NCI-H748 treated with DMSO at 0.1 percent for 48 hours (cell line): ENCODE results near the gene SPATA4.
"Not testable (repeated sequence)": the region's sequence is repeated elsewhere in the genome, so short reads cannot be mapped to it uniquely, and the experiment has no call there.

Source experiments
- DNase-seq: peaks from one replicate; lab custom pipeline; 2025; lab: John Stamatoyannopoulos, UW

SPATA4 gene

DNA sequence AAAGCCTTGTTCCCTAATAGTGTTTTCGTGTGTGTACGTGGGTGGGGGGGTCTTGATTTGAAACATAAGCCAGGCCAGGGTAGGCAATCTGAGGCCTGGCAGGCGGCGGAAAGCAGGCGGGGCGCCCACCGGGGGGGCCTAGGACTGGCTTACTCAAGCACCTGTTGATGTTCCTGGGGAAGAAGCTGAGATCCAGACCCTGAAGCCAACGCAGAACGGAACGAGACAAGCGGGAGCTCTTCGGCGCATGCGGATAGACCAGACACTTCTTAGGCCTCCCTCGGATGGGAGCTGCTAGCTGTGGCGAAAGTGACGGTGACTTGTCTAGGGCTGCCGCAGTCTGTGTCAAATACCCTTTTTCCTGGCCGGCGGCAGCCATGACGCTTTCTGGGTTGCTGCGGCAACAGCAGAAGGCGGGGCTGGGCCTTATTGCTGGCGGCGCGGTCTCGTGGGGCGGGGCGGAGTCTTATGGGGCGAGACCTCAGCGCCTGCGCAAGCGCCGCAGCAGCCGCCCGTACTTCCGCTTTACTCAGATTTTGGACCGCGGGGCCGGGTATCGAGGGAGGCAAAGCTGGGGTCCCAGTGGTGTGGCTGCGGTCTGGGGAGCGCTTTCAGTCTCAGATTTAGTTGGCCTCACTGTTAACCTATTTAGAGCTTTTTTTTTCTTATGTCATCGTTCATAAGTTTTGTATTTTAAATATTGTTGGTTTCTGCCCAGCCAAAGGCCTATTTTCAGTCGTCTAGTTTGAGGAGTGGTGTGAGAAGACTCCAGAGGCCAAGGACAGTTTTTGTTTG is at the start of gene SPATA4:
SPATA4 (minus strand) TSS at position 402 of the 795 bp plus-strand sequence; CDS start at position 379, 23 bp downstream.
- DNase-seq: peak; percentile 76

DNA sequence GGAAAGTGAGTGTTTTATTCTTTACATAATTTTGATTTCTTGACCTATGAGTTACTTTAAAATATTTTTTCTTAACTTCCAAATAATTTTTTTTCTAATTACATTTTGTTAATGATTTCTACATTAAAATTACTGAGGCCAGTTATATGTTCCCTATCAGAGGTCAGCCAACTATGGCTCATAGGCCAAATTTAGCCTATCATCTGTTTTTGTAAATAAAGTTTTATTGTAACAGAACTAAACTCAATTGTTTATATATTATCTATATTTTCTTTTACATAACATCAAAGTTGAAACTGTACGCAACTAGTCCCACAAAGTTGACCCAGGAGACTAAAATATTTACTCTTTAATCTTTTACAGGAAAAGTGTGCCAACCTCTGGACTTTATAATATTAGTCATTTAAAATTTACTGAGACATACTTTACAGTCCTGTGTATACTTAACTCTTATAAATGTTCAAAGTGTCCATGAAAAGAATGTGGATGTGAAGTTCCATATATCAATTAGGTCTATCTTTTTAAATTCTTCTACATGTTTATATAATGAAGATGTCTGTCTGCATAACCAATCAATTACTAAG is 47.5 kb upstream of the SPATA4 start:
- no peak for DNase-seq

GRCh38 chr4:176241703-176242102 is 46.3 kb upstream of the SPATA4 start:
- DNase-seq: no peak

DNA sequence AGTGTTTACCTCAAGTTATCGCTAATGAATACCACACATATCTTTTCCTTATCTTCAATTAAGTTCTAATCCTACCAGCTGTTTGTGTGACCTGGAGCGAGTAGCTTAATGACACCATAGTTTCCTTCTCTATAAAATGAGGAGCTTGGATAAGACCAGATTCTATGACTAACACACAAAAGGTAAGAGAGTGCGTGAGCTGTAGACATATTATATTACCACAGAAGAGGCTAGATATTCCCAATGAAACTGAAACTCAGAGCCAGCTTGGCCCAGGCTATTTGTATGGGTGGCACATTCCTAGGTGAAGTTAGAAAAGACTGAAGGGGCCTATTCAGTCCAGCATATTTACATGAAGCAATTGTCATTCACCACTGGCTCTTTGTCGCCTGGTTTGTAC is 43.4 kb upstream of the SPATA4 start:
- no peak for DNase-seq

DNA sequence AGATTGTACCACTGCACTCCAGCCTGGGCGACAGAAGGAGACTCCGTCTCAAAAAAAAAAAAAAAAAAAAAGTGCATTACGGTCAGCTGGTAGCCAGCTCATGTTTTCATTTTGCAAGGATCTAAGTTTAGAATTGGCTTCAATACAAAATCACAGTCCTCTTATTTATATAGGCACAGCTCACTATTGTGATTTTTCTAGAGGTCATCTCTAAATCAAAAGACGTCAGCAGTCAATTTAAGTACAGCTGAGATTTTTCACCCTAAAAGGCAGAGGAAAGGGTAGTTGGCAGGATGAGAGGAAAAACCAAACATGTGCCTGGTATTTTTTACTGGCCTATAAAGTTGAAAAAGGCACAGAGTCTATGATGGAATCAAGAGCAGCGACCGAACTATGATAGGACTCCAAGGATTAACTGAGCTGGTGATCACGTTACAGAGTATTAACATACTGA is 42.8 kb upstream of the SPATA4 start:
- no peak for DNase-seq

DNA sequence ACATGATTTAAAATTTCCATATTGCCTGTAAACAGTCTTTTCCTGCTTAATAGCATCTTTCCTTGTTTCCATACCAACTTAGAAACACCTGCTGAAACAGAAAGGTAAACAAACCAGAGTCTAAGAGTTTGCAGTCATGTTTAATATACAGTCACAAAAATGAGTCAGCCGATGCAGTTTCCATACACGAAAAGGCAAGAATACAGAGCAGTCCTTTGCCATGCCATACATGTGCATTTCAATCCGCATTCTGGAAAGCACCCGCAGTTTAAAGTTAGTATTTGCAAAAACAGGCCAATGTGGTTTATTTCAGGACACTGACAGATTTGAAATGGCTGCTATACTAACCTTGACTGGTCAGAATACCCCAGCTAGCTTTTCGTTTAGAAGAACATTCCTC is 41.6 kb upstream of the SPATA4 start:
- DNase-seq: no peak

DNA sequence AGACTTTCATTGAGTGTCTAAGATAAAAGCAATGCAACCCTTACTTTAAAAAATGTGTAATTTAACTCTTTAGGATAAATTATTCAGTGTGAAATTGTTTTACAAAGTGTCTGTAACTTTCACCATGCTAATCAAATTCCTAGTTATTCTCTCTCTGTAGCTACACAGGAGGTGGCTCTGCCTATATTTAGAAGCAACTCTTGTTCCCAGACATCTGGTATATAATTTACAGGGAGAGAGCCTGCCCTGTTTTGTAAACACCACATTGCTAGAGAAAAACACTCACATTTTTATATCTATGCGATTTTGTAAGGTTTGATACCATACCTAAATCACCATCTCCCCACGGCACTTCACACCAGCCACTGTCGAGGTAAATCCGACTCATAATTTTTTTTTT is 35.5 kb upstream of the SPATA4 start:
- no peak for DNase-seq

DNA sequence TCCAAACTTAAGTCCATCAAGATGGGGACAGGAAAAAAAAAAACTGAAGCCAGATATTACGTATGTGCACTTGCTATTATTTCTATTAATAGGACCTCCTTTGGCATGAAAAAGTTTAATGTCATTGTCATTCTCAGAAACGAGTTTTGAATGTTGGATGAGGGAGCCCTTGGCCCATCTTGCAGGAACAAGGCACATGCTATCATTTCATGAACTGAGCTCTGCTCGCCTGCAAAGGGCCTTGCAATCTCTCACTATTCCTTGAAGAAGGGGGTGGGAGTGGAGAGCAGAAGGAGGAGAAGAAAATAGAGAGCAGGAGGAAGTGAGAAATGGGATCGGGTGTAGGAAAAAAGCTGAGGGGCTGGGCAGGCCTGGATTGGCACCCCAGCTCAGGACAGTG is 34.3 kb upstream of the SPATA4 start:
- no peak for DNase-seq

DNA sequence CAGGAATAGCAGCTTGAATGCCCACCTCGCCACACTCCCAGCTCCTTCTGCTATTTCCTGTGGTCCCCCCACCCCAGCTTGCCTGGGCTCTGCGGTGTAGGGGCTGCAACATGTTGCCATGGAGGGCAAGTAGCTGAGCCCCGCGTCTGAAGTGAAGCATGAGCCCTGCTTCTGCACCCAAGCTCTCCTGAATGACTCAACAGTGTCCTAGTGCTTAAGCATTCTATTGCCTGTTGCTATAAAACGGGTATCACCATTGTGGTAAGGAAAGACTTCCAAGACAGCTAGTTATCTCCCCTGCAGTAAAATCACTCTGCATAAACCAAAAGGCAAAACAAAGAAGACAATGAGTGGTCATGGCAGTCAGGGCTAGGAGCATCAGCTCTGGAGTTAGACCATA is 31.4 kb upstream of the SPATA4 start:
- DNase-seq: no peak

DNA sequence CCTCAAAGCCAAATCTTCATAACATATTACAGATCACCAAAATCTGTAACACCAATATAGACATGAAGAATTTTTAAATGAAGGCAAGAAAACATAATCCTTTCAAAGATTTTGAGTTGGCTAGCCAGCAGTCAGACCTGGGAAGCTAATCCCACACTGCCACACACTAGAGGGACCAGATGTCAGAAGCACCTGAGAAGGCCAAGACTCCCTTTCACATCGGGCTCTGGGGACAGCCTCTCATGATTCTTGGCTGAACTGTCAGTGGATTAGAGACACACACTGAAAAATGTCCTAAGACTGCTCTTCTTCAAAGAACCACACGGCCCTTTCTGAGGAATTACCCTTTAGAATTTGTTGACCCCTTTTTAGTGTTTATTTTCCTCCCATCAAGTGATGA is 28.2 kb upstream of the SPATA4 start:
- DNase-seq: no peak

- DNase-seq: no peak
Measured at GRCh38 chr4:176222149-176222548, 26.8 kb upstream of the SPATA4 start.

DNA sequence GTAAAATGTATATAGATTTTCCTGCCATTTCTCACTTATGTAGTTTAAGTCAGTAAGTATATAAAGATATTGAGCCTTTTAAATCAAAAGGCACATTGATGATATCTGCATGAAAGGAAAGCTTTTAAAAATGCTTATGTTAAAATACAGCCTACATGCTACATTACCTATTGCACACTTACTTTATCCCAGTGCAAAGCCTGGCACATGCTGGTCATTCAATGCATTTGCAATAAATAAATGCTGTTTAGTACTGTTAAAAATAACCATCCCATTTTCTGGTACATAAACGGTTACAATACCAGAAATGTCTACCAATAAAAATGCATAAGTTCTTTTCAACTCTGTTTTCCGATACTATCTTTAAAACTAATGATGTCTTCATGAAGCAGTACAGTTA is 22.1 kb upstream of the SPATA4 start:
- no peak for DNase-seq

- DNase-seq: not testable (repeated sequence)
Measured at GRCh38 chr4:176212351-176212750, 17.0 kb upstream of the SPATA4 start.

DNA sequence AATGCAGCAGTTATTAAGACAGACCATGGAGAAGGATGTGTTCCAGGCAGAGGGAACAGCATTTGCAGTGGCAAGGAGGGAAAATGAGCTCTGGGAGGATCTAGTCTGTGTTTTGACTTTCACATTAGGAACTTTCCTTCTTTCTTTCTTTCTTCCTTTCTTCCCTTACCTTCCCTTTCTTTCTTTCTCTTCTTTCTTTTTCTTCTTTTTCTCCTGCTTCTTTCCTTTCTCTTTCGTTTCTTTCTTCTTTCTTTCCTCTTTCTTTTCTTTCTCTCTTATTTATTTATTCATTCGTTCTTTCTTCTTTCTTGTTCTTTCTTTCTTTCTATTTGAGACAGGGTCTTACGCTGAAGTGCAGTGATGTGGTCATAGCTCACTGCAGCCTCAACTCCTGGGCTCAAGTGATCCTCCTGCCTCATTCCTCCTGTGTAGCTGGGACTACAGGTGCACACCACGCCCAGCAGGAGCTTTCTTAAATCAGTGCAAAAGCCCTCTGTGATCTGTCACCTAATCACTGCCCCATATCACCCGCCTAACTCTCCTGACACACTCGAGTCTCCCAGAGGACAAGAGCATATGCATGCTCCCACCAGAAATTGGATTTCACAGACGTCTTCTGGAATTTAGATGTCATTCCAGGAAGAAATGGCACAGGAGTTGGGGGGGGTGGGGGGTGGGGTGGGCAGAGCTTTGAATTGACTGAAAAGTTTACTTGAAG is 15.4 kb upstream of the SPATA4 start:
- DNase-seq: no peak

DNA sequence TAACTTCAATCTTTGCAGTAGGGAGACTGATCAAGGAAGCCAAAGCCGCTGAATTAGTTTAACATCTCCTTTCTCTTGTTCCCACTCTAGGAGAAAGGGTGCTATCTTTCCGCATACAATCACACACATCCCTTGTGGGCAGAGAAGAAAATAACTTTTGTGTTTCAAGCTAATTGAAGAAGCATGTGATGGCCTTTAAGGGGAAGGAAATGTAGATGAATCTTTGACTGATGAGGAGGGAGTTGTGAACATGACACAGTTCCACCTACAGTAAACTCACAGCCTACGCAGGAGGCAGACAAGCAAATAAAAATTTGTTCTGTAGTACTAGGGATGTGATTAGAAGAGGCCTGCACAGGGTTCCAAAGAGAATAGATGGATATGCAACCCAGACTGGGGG is 14.7 kb upstream of the SPATA4 start:
- no peak for DNase-seq

DNA sequence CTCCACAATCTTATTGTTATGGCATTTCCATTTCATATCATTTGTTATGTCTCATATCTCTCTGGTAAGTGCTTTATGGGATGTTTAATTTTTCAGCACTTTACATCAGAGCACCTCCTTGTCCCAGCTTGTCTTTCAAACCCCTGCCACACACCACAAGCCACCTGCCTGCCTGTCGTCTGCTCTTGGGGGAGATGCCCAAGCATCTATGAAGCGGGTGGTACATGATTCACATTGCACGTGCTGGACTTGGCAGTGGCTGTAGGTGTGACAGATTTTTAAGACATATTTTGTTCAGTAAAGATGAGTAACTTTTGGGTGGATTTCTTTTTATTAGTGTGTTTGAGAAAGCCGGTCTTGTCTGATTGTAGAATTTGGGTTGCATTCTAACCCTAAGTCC is 14.2 kb upstream of the SPATA4 start:
- no peak for DNase-seq

GRCh38 chr4:176207839-176208238 is 12.5 kb upstream of the SPATA4 start:
- DNase-seq: no peak

DNA sequence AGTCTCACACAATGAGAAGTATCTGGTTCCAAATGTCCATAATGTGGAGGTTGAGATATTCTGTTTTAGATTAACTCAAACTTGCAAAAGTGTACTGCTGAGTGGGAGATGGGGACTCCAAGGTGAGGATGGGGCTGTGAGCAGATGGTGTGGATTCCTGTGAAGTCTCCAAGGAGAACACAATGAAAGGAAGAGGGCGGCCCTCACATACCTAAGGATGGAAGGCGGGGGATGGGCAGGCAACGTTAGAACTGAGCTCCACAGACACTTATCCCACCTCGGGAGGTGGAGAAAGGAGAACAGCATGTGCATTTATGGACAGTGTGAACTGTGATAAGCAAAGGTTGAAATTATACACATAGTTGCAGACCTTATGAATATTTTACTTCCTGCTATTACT is 9.9 kb upstream of the SPATA4 start:
- no peak for DNase-seq

DNA sequence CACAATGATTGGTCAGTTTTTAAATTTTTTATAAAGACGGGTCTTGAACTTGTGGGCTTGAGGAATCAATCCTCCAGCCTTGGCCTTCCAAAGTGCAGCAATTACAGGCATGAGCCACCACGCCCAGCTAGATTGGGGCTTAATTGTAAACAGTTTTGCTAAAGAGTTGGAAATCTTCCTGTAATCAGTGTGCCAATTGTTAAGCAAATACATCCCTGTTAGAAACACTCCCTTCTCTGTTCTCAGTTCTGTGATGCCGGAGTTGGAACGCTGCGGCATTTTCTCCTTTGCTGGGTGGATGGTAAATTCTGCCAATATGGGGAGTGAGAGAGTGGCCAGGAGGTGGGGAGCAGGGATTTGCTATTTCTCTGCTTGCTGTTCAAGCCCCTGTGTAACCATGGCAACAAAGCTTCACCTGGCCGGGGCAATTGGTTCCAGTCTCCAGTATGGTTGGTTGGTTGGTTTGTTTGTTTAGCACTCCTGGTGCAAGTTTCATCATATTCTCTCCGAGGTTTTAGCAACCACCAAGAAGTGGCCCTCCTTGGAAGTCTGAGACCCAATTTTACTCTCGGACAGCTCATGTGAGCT is 3.0 kb upstream of the SPATA4 start:
- peak; percentile 7 for DNase-seq

GRCh38 chr4:176193938-176194337 is 1.4 kb downstream of the SPATA4 start:
- DNase-seq: no peak

GRCh38 chr4:176193126-176193525 is 2.3 kb downstream of the SPATA4 start:
- DNase-seq: no peak

DNA sequence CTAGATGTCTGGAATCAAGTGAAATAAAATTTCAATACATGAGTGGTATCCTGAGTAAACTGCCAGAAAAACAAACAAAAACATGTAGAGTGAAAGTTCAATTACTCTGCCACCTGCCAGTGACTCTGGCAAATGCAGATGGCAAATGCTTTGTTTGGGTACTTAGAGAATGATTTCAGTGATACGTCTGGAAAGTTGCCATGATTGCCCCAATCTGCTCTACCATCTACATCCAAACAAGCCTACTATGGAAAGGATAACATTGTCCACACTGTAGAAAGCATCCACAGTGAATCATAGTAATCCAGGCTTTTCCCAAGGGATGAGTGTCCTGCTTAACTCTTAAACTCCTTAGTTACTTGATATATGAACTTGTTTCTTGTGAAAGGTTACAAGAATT is 3.4 kb downstream of the SPATA4 start:
- peak; percentile 67 for DNase-seq
